Panc1 (cell line): Measurements from ENCODE around the gene PAX1.

Experiments used
- POLR2AphosphoS5 ChIP-seq: IDR thresholded peaks from 2 replicates; pipeline ENCODE4 v1.6.1; 2012; ENCODE audit warnings: mild to moderate bottlenecking, low read depth, low read length, moderate library complexity
- SIN3A ChIP-seq: IDR thresholded peaks from 2 replicates; pipeline ENCODE4 v1.6.1; 2012; ENCODE audit warnings: low read depth, mild to moderate bottlenecking, low read length, moderate library complexity, borderline replicate concordance; ENCODE audit not compliant: insufficient read depth
- TCF7L2 ChIP-seq: IDR thresholded peaks from 2 replicates; pipeline ENCODE4 v1.6.1; 2011; ENCODE audit warnings: mild to moderate bottlenecking, low read depth, low read length, inconsistent platforms
- TF ChIP-seq, protein P1 (sequence below): fragments of 450-650 bp; IDR thresholded peaks from 2 replicates; pipeline ENCODE4 v1.5.1; 2017; ENCODE audit warnings: mild to moderate bottlenecking
- TF ChIP-seq, protein P2 (sequence below), 2 experiments: IDR thresholded peaks; 2 replicates each; pipeline ENCODE4 v1.6.1; 2011 to 2012; ENCODE audit warnings: low read depth in 2 of 2, control low read depth in 1 of 2, low read length in 1 of 2, mild to moderate bottlenecking in 1 of 2, moderate library complexity in 1 of 2; ENCODE audit not compliant: insufficient read depth in 1 of 2

DNA sequence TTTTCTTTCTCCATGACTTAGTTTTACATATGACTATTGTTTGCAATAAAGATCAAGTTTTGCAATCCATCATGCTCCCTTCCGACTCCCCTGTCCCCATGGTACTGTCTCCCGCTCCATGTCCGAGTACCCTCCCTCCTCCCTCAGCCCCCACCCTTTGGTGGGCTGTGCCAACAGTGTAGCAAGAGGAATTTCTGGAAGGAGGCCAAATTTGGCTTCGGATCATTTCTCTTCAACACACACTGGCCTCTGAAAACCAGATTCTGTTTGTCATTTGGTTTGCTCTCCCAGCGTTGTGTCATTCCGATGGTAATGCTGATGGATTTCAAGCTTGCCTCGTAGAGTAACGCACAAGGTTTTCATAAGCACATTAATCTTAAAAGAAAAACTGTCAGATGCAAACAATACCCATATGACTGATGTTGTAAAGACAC lies 22.9 kb upstream of the PAX1 start:
- TF ChIP-seq, protein P1, sequence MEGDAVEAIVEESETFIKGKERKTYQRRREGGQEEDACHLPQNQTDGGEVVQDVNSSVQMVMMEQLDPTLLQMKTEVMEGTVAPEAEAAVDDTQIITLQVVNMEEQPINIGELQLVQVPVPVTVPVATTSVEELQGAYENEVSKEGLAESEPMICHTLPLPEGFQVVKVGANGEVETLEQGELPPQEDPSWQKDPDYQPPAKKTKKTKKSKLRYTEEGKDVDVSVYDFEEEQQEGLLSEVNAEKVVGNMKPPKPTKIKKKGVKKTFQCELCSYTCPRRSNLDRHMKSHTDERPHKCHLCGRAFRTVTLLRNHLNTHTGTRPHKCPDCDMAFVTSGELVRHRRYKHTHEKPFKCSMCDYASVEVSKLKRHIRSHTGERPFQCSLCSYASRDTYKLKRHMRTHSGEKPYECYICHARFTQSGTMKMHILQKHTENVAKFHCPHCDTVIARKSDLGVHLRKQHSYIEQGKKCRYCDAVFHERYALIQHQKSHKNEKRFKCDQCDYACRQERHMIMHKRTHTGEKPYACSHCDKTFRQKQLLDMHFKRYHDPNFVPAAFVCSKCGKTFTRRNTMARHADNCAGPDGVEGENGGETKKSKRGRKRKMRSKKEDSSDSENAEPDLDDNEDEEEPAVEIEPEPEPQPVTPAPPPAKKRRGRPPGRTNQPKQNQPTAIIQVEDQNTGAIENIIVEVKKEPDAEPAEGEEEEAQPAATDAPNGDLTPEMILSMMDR, result no peak
- no peak for TF ChIP-seq POLR2AphosphoS5
- TF ChIP-seq, protein P2, sequence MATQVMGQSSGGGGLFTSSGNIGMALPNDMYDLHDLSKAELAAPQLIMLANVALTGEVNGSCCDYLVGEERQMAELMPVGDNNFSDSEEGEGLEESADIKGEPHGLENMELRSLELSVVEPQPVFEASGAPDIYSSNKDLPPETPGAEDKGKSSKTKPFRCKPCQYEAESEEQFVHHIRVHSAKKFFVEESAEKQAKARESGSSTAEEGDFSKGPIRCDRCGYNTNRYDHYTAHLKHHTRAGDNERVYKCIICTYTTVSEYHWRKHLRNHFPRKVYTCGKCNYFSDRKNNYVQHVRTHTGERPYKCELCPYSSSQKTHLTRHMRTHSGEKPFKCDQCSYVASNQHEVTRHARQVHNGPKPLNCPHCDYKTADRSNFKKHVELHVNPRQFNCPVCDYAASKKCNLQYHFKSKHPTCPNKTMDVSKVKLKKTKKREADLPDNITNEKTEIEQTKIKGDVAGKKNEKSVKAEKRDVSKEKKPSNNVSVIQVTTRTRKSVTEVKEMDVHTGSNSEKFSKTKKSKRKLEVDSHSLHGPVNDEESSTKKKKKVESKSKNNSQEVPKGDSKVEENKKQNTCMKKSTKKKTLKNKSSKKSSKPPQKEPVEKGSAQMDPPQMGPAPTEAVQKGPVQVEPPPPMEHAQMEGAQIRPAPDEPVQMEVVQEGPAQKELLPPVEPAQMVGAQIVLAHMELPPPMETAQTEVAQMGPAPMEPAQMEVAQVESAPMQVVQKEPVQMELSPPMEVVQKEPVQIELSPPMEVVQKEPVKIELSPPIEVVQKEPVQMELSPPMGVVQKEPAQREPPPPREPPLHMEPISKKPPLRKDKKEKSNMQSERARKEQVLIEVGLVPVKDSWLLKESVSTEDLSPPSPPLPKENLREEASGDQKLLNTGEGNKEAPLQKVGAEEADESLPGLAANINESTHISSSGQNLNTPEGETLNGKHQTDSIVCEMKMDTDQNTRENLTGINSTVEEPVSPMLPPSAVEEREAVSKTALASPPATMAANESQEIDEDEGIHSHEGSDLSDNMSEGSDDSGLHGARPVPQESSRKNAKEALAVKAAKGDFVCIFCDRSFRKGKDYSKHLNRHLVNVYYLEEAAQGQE (IDR thresholded peaks at IDR 0.05; ENCODE audit: insufficient read depth in 1 of 2, low read depth in 2 of 2, low read length in 1 of 2), result no peak
- TF ChIP-seq SIN3A, result no peak
- no peak for TF ChIP-seq TCF7L2
